RPMI8226 (cell line): Measurements from ENCODE around the gene IYD.
"Not testable (repeated sequence)": the region's sequence is repeated elsewhere in the genome, so short reads cannot be mapped to it uniquely, and the experiment has no call there.

Experiments
- DNase-seq: peaks from one replicate; pipeline ENCODE4 v3.0.0-alpha.2; 2015

The IYD gene

DNA sequence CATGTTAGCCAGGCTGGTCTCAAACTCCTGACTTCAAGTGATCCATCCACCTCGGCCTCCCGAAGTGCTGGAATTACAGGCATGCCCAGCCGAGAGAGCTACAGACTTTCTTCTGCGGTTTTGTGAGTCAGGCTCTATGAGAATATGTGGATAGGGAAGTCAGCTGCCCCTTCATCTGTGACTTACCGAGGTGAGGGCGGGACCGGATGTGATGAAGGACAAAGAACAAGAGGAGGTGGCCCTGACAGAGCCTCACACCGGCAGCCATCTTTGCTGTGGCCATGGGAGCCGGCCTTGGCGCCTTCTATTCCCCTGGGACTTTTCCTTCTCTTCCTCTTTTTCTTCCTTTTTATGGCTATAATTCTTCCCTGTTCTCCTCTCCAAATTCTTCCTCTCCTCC lies 67.0 kb downstream of the IYD start:
- DNase-seq = peak; percentile 28

- DNase-seq = no peak
Measured at GRCh38 chr6:150439373-150439772, 70.6 kb downstream of the IYD start.

DNA sequence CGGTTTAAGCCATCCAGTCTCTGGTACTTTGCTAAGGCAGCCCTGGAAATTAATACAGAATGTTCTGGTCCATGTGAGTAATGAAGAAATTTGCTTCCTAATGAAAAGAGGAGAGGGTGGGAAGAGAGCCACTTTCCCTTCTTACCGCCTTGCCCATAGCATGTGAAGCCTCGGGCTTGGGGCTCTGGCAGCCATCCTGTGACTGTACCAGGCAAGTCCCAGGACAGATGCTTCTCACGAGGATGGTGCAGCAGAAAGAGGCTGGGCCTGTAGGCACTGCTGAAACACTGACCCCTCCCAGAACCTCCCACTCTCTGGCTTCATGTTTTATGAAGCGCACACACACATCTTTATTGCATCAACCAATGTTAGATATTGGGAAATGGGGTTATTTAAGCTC lies 74.8 kb downstream of the IYD start:
- no peak for DNase-seq

DNA sequence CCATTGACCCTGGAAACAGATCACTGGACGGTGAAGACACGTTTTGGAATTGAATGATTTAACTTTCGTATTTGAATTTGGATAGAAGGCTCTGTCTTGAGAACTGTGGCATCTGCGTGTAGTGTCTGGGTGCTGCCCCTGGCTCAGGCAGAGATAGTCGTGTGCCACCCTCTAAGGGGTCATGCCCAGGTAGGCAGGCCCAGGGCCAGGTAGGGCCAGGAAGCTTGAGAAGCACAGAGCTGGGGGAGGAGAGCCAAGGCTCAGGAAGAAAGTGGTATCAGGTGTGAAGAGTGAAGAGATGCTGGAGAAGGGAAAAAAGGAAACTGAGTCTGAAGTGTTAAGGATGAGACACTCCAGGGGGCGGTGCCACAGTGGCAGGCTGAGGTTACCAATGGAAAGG lies 75.5 kb downstream of the IYD start:
- no peak for DNase-seq

GRCh38 chr6:150445486-150445885 lies 76.7 kb downstream of the IYD start:
- no peak for DNase-seq

DNA sequence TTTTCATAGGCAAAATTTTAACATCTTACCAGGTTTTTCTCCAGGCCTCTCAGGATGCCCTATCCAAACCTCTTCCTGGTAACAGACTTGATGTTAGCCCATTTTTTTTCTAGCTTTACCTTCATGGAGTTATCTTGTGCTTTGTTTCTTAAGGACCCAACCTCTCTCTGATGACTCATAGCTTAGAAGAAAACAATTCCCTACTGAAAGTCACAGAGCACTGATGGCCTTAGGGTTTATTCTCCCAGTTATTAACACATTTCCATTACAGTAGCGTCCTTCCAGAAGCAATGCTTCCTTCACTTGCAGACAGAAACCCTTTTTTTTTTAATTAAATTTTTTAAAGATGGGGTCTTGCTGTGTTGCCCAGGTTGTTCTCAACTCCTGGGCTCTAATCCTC lies 79.4 kb downstream of the IYD start:
- DNase-seq = no peak

- DNase-seq = not testable (repeated sequence)
Measured at GRCh38 chr6:150449055-150449454, 80.2 kb downstream of the IYD start.

DNA sequence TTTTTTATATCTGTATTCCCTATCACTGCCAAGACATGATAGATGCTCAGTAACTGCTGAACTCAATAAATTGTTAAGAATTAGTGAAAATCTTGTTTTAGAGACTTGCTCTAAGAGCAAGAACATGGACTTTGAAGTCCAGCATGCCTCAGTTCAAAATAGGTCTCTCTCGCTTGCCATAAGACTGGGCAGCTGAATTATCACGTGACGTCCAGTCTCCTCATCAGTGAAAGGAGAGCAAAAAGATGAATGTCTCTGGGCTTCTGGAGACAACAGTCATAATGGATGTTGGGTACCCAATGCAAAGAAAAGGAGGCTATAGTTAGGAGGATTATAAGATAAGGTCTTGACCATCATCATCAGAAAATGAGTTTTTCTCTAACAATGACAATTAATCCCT lies 82.1 kb downstream of the IYD start:
- DNase-seq = no peak

DNA sequence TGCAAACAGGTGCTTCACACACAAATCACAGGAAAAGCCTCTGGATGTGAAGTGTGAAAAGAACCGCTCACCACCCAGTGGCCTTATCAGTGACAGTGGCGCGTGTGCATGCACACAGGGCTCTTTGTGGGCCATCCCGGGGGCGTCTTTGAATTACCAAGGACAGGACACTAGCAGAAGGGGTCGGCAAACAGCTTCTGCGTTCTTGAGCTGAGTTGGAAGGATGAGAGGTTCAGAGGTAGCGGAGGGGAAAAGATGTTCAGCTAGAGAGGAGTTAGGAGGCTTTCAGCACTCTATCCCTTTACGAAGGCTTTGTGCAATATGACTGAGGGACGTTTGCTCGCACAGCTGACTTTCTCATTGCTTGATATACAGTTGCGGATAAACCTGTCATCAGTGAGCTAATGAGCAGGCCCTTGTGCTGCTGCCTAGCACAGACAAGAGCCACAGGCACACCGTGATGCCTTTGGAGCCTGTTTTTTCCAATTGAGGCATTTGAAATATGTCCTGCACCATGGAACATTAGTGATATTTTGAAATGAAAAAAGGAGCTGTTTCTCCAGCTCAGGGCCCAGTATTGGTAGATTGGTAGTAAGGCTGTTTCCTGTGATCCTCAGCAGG lies 83.1 kb downstream of the IYD start:
- DNase-seq = no peak

DNA sequence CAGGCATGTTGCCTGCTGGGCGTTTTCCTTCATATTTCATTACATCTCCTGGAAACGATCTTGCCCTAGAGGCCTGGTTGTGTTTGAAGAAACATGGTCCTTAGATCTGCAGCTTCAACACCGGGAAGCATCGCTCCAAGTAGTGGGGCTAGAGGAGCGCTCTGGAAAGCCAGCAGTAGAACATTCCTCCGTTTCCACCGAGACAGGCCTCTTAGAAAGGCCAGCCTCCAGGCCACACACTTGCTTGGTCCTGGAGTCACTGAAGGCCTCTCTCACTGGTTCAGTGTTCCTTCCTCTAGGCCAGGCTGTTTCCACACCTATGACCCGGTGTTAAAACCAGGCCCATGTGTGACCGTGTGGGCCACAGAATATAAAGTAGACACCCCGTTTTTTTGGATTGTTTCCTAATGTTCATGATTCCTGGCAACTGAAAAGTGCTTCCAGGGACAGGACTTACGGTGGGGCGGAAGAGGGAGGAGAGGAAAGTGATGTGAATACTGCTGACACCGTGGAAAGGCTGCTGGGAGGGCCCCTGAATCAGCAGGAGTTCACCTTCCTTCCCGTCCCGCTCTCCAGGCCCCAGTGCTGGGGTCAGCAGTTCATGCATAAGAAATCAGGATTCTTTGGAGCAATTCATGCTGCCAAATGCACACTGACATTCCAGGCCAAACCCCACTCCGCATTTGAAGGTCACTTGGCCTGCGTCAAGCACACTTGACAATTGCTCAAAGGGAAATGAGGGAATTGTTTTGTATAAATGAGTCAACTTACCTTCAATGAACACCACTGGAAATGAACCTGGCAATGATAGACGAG lies 83.8 kb downstream of the IYD start:
- DNase-seq = no peak

GRCh38 chr6:150453357-150453756 lies 84.5 kb downstream of the IYD start:
- no peak for DNase-seq
